SK-N-SH (cell line): ENCODE results near the gene PPFIBP2. TPM values are rescaled to one million over a fixed set of nuclear protein-coding genes. Genes with fewer than 3 reads are reported as not detected.

Experiments
- CTCF ChIA-PET: fragments of 300-600, 350-600 bp; formaldehyde crosslinking; extraction: SDS; loops from one replicate; lab custom pipeline; 2021; lab: Yijun Ruan, JAX
- POLR2A ChIA-PET: fragments of 350-600 bp; sonication (Branson Sonifier 250); formaldehyde crosslinking; extraction: SDS; loops from one replicate; lab custom pipeline; 2020; ENCODE audit warnings: antibody characterized with exemption, inconsistent platforms; lab: Yijun Ruan, JAX
- DNase-seq: peaks from one replicate; pipeline ENCODE4 v3.0.0; 2012
- H2AFZ ChIP-seq: fragments of 200-600 bp; sonication (generic); 2 replicates; pipeline ENCODE4 v1.8.1; 2016; ENCODE audit warnings: antibody characterized with exemption, mild to moderate bottlenecking, low read depth
- H3F3A ChIP-seq: fragments of 200-600 bp; sonication (generic); replicated peaks from 2 replicates; pipeline ENCODE3; 2016; ENCODE audit warnings: antibody characterized with exemption, mild to moderate bottlenecking; ENCODE audit not compliant: insufficient read depth
- H3K27ac ChIP-seq, 2 experiments: fragments of 200-500 bp in 1 of 2; fragments of 200-600 bp in 1 of 2; sonication (Bioruptor generic) in 1 of 2; sonication (generic), shearing (Covaris generic) in 1 of 2; 2 replicates each; pipeline versions ENCODE4 v1.5.1 to v1.6.1; 2014 to 2016; ENCODE audit warnings: low read depth in 2 of 2, inconsistent platforms in 1 of 2, low read length in 1 of 2, mild to moderate bottlenecking in 1 of 2, mixed read lengths in 1 of 2
- H3K27me3 ChIP-seq: fragments of 200-600 bp; sonication (generic), shearing (Covaris generic); 2 replicates; pipeline ENCODE4 v1.6.1; 2016; ENCODE audit warnings: mixed run types; ENCODE audit not compliant: insufficient read depth
- H3K36me3 ChIP-seq, 2 experiments: fragments of 200-500 bp in 1 of 2; fragments of 200-600 bp in 1 of 2; sonication (Bioruptor generic) in 1 of 2; sonication (generic) in 1 of 2; replicated peaks in 1 of 2; 2 replicates each; pipeline versions ENCODE3 to v1.5.1; 2014 to 2016; ENCODE audit warnings: low read length in 1 of 2, mild to moderate bottlenecking in 1 of 2; ENCODE audit not compliant: insufficient read depth in 2 of 2, control insufficient read depth in 1 of 2
- H3K4me1 ChIP-seq, 2 experiments: fragments of 200-500 bp in 1 of 2; fragments of 200-600 bp in 1 of 2; sonication (Bioruptor generic) in 1 of 2; sonication (generic), shearing (Covaris generic) in 1 of 2; 2 replicates each; pipeline versions ENCODE4 v1.5.1 to v1.6.1; 2014 to 2016; ENCODE audit warnings: low read depth in 1 of 2, low read length in 1 of 2, mixed run types in 1 of 2; ENCODE audit not compliant: insufficient read depth in 2 of 2, control insufficient read depth in 1 of 2
- H3K4me2 ChIP-seq: fragments of 200-600 bp; sonication (generic), shearing (Covaris generic); 2 replicates; pipeline ENCODE4 v1.6.1; 2017; ENCODE audit warnings: mixed run types
- H3K4me3 ChIP-seq, 2 experiments: fragments of 200-500 bp in 1 of 2; fragments of 200-600 bp in 1 of 2; sonication (Bioruptor generic) in 1 of 2; sonication (generic), shearing (Covaris generic) in 1 of 2; 2 replicates each; pipeline versions ENCODE4 v1.5.1 to v1.8.1; 2014 to 2016; ENCODE audit warnings: low read depth in 2 of 2, inconsistent platforms in 1 of 2, low read length in 1 of 2, mild to moderate bottlenecking in 1 of 2, mixed read lengths in 1 of 2, moderate library complexity in 1 of 2
- H3K79me2 ChIP-seq: fragments of 200-600 bp; sonication (generic); 2 replicates; pipeline ENCODE4 v1.8.1; 2017; ENCODE audit warnings: mild to moderate bottlenecking; ENCODE audit not compliant: insufficient read depth
- H3K9ac ChIP-seq: fragments of 200-600 bp; sonication (generic); 2 replicates; pipeline ENCODE4 v1.6.1; 2017; ENCODE audit warnings: mixed run types
- H3K9me2 ChIP-seq: fragments of 200-600 bp; sonication (generic); 2 replicates; pipeline ENCODE4 v1.6.1; 2017; ENCODE audit warnings: mixed run types
- H3K9me3 ChIP-seq: fragments of 200-600 bp; sonication (generic); 2 replicates; pipeline ENCODE4 v1.6.1; 2017; ENCODE audit warnings: mixed run types, mild to moderate bottlenecking, moderate library complexity
- H4K20me1 ChIP-seq: fragments of 200-600 bp; sonication (generic); 2 replicates; pipeline ENCODE4 v1.6.1; 2017; ENCODE audit warnings: mild to moderate bottlenecking, mixed run types; ENCODE audit not compliant: insufficient read depth
- CHD2 ChIP-seq: fragments of 150-350 bp; IDR thresholded peaks from 2 replicates; pipeline ENCODE4 v1.6.1; 2018; ENCODE audit warnings: low read length; ENCODE audit not compliant: partially characterized antibody
- ELF1 ChIP-seq: IDR thresholded peaks from 2 replicates; pipeline ENCODE4 v1.4.0; 2012
- FOXJ3 ChIP-seq: sonication (generic); formaldehyde crosslinking; IDR thresholded peaks from 2 replicates; pipeline ENCODE4 v1.5.1; 2020; ENCODE audit warnings: mild to moderate bottlenecking, missing genetic modification reagents
- FOXM1 ChIP-seq: IDR thresholded peaks from 2 replicates; pipeline ENCODE4 v1.4.0; 2012; ENCODE audit warnings: low read depth, mild to moderate bottlenecking
- GATA2 ChIP-seq: sonication (generic); formaldehyde crosslinking; IDR thresholded peaks from 2 replicates; pipeline ENCODE4 v1.5.0; 2020; ENCODE audit warnings: mild to moderate bottlenecking, missing genetic modification reagents
- MXI1 ChIP-seq: IDR thresholded peaks from 2 replicates; pipeline ENCODE4 v1.6.1; 2012; ENCODE audit warnings: mild to moderate bottlenecking, low read depth, low read length, improper control_type of control experiment
- NRF1 ChIP-seq: IDR thresholded peaks from 2 replicates; pipeline ENCODE4 v1.6.1; 2012; ENCODE audit warnings: low read depth, mild to moderate bottlenecking, low read length
- RXRA ChIP-seq: IDR thresholded peaks from 2 replicates; pipeline ENCODE4 v1.4.0; 2012; ENCODE audit warnings: low read depth, mild to moderate bottlenecking, borderline replicate concordance
- TAF1 ChIP-seq: IDR thresholded peaks from 2 replicates; pipeline ENCODE4 v1.6.1; 2012; ENCODE audit warnings: low read depth, mild to moderate bottlenecking, low read length, moderate library complexity, borderline replicate concordance
- TEAD4 ChIP-seq: IDR thresholded peaks from 2 replicates; pipeline ENCODE4 v1.4.0; 2012; ENCODE audit warnings: mild to moderate bottlenecking, borderline replicate concordance; ENCODE audit not compliant: insufficient read depth
- YY1 ChIP-seq: IDR thresholded peaks from 2 replicates; pipeline ENCODE4 v1.4.0; 2012; ENCODE audit warnings: low read depth, mild to moderate bottlenecking
- WGBS: methylation state at CpG from one replicate; pipeline ENCODE4 v1.1.6; 2017; ENCODE audit warnings: low lambda C conversion rate; 5-methylcytosine and 5-hydroxymethylcytosine counted together
- polyA plus RNA-seq, 3 experiments: library from polyadenylated mRNA; depleted of rRNA; stranded (reverse); fragments of >200 nt; gene quantifications; 2 replicates each; pipeline ENCODE4 v1.2.3, GENCODE V29; 2012
- TF ChIP-seq, protein P1 (sequence below): fragments of 150-350 bp; IDR thresholded peaks from 2 replicates; pipeline ENCODE4 v1.6.1; 2016; ENCODE audit warnings: mild to moderate bottlenecking, low read depth, low read length
- TF ChIP-seq, protein P2 (sequence below): IDR thresholded peaks from 2 replicates; pipeline ENCODE4 v1.4.0; 2012; ENCODE audit warnings: low read depth
- TF ChIP-seq, protein P3 (sequence below): IDR thresholded peaks from 2 replicates; pipeline ENCODE4 v1.4.0; 2012; ENCODE audit warnings: low read depth, borderline replicate concordance
- TF ChIP-seq, protein P4 (sequence below): fragments of 150-350 bp; IDR thresholded peaks from 2 replicates; pipeline ENCODE4 v1.6.1; 2017; ENCODE audit warnings: antibody characterized with exemption, low read length, low read depth, borderline replicate concordance
- TF ChIP-seq, protein P5 (sequence below): fragments of 200-600 bp; sonication (generic); IDR thresholded peaks from 2 replicates; pipeline ENCODE4 v1.6.1; 2017; ENCODE audit warnings: antibody characterized with exemption, mild to moderate bottlenecking, moderate library complexity

Gene PPFIBP2
- polyA plus RNA-seq, 1 of the 3 experiments (the other 2 are of a cell fraction): 0.67 TPM

DNA sequence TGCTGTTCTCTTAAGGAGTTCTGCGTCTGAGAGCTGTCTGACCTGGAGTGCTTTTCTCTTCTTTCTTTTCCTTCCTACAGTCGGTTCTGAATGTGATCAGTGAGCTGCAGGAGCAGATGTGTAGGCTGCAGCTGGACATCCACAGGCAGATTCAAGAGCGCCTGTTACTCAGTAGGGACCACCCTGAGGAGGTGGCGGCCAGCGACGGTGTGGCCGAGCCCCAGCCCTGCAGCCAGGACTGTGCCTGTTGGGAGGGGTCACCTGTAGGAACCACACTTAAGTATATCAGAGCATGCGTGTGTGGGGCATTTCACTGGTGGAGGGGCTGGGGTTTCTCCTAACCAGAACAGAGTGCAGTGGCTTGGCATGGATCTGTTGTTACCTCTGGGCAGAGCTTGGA lies 103.2 kb downstream of the PPFIBP2 start:
- Histone ChIP-seq H3K9me3 (no peaks in the 10 kb centered on the region), H3K36me3 (no peaks in the 10 kb centered on the region), H3K4me2 (no peak overlapping the region), H3K79me2 (no peaks in the 10 kb centered on the region), H3K27me3 (no peaks in the 10 kb centered on the region), H4K20me1 (no peaks in the 10 kb centered on the region), H3F3A (no peaks in the 10 kb centered on the region), H2AFZ (no peak overlapping the region), H3K9me2 (no peaks in the 10 kb centered on the region), H3K4me1 (peaks cover 0 to 12% of the 10 kb centered on the region in 2 experiments; a peak in 2 of 4 replicates), H3K27ac (no peak overlapping the region), H3K4me3 (no peak overlapping the region), H3K9ac (no peak overlapping the region)
- TF ChIP-seq MXI1 (no peak), ELF1 (no peak), GATA2 (no peak), RXRA (no peak), TAF1 (no peak), NRF1 (no peak), CHD2 (no peak), FOXM1 (no peak), FOXJ3 (CRISPR knock-in tag) (no peak), YY1 (no peak), TEAD4 (no peak)
- TF ChIP-seq, protein P1, sequence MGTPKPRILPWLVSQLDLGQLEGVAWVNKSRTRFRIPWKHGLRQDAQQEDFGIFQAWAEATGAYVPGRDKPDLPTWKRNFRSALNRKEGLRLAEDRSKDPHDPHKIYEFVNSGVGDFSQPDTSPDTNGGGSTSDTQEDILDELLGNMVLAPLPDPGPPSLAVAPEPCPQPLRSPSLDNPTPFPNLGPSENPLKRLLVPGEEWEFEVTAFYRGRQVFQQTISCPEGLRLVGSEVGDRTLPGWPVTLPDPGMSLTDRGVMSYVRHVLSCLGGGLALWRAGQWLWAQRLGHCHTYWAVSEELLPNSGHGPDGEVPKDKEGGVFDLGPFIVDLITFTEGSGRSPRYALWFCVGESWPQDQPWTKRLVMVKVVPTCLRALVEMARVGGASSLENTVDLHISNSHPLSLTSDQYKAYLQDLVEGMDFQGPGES: no peak
- TF ChIP-seq, protein P2, sequence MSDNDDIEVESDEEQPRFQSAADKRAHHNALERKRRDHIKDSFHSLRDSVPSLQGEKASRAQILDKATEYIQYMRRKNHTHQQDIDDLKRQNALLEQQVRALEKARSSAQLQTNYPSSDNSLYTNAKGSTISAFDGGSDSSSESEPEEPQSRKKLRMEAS: no peak
- TF ChIP-seq, protein P3, sequence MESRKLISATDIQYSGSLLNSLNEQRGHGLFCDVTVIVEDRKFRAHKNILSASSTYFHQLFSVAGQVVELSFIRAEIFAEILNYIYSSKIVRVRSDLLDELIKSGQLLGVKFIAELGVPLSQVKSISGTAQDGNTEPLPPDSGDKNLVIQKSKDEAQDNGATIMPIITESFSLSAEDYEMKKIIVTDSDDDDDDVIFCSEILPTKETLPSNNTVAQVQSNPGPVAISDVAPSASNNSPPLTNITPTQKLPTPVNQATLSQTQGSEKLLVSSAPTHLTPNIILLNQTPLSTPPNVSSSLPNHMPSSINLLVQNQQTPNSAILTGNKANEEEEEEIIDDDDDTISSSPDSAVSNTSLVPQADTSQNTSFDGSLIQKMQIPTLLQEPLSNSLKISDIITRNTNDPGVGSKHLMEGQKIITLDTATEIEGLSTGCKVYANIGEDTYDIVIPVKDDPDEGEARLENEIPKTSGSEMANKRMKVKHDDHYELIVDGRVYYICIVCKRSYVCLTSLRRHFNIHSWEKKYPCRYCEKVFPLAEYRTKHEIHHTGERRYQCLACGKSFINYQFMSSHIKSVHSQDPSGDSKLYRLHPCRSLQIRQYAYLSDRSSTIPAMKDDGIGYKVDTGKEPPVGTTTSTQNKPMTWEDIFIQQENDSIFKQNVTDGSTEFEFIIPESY: no peak
- TF ChIP-seq, protein P4, sequence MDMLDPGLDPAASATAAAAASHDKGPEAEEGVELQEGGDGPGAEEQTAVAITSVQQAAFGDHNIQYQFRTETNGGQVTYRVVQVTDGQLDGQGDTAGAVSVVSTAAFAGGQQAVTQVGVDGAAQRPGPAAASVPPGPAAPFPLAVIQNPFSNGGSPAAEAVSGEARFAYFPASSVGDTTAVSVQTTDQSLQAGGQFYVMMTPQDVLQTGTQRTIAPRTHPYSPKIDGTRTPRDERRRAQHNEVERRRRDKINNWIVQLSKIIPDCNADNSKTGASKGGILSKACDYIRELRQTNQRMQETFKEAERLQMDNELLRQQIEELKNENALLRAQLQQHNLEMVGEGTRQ: no peak
- TF ChIP-seq, protein P5, sequence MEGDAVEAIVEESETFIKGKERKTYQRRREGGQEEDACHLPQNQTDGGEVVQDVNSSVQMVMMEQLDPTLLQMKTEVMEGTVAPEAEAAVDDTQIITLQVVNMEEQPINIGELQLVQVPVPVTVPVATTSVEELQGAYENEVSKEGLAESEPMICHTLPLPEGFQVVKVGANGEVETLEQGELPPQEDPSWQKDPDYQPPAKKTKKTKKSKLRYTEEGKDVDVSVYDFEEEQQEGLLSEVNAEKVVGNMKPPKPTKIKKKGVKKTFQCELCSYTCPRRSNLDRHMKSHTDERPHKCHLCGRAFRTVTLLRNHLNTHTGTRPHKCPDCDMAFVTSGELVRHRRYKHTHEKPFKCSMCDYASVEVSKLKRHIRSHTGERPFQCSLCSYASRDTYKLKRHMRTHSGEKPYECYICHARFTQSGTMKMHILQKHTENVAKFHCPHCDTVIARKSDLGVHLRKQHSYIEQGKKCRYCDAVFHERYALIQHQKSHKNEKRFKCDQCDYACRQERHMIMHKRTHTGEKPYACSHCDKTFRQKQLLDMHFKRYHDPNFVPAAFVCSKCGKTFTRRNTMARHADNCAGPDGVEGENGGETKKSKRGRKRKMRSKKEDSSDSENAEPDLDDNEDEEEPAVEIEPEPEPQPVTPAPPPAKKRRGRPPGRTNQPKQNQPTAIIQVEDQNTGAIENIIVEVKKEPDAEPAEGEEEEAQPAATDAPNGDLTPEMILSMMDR: no peak
- 55% methylated on average over 8 of the region's 8 CpGs for WGBS
- ChIA-PET POLR2A (no interaction called here), CTCF (no interaction called here)
- no peak for DNase-seq
